ENCODE measurements around the gene NNMT.

The NNMT gene

GRCh38 chr11:114250993-114251814, 45.0 kb upstream of the NNMT start:
- Histone ChIP-seq H3K4me1 (ENCODE audit: insufficient read depth, low read length, severe bottlenecking) (no peaks in the 10 kb centered on the region), H2AFZ (ENCODE audit: low read length) (no peak overlapping the region), H4K20me1 (ENCODE audit: insufficient read depth, low read length) (no peaks in the 10 kb centered on the region), H3K36me3 (ENCODE audit: insufficient read depth, low read length) (no peaks in the 10 kb centered on the region), H3K79me2 (ENCODE audit: insufficient read depth, low read length) (no peaks in the 10 kb centered on the region), H3K9me3 (ENCODE audit: low read length) (no peaks in the 10 kb centered on the region), H3K9ac (ENCODE audit: low read length) (no peak overlapping the region), H3K4me3 (ENCODE audit: low read depth, low read length, poor library complexity, severe bottlenecking) (no peak overlapping the region), H3K9me2 (ENCODE audit: low read depth, low read length) (no peaks in the 10 kb centered on the region), H3K27ac (ENCODE audit: low read depth, low read length, poor library complexity, severe bottlenecking) (no peak overlapping the region), H3K4me2 (ENCODE audit: low read length) (no peak overlapping the region), H3K27me3 (ENCODE audit: insufficient read depth, low read length) (no peaks in the 10 kb centered on the region), H3F3A (ENCODE audit: insufficient read depth, low read length) (no peaks in the 10 kb centered on the region)
- TF ChIP-seq EZH2 (IDR thresholded peaks at IDR 0.05; ENCODE audit: borderline replicate concordance, low read length) (no peak), CTCF (IDR thresholded peaks at IDR 0.05; ENCODE audit: low read length) (no peak)

- no peaks in the 10 kb centered on the region for H4K20me1 ChIP-seq (ENCODE audit: insufficient read depth, low read length)
- no peaks in the 10 kb centered on the region for H3K36me3 ChIP-seq (ENCODE audit: insufficient read depth, low read length)
- H3K27me3 ChIP-seq (ENCODE audit: insufficient read depth, low read length): no peaks in the 10 kb centered on the region
- TF ChIP-seq CTCF (IDR thresholded peaks at IDR 0.05; ENCODE audit: low read length) (peak; percentile 18; the same call in 1 of the 2 replicates), EZH2 (IDR thresholded peaks at IDR 0.05; ENCODE audit: borderline replicate concordance, low read length) (no peak)
- H2AFZ ChIP-seq (ENCODE audit: low read length): no peak overlapping the region
- H3K27ac ChIP-seq (ENCODE audit: low read depth, low read length, poor library complexity, severe bottlenecking): no peak overlapping the region
- no peaks in the 10 kb centered on the region for H3K9me2 ChIP-seq (ENCODE audit: low read depth, low read length)
- H3K9ac ChIP-seq (ENCODE audit: low read length): no peak overlapping the region
- H3K4me2 ChIP-seq (ENCODE audit: low read length): no peak overlapping the region
- no peaks in the 10 kb centered on the region for H3K79me2 ChIP-seq (ENCODE audit: insufficient read depth, low read length)
- H3K9me3 ChIP-seq (ENCODE audit: low read length): no peaks in the 10 kb centered on the region
- H3K4me3 ChIP-seq (ENCODE audit: low read depth, low read length, poor library complexity, severe bottlenecking): no peak overlapping the region
- no peaks in the 10 kb centered on the region for H3K4me1 ChIP-seq (ENCODE audit: insufficient read depth, low read length, severe bottlenecking)
- no peaks in the 10 kb centered on the region for H3F3A ChIP-seq (ENCODE audit: insufficient read depth, low read length)
Measured at GRCh38 chr11:114251815-114252337, 44.3 kb upstream of the NNMT start.

DNA sequence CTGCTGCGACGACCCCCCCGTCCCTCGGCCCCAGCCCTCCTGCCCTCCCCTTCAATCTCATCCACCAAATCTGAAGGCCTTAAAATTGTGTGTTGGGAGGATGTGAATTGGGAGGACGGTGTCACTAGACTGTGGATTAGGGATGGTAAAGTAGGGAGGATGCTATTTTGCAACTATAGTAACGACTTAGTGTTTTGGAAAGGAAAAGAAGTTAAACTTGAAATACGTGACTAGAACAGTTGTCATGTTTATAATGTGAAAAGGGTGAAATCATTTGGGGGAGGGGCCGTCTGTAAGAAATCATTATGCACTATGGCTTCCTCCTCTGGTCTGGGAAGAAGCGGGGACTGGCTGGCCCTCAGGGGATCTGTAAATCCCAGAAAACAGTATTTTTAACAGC, 43.4 kb upstream of the NNMT start:
- no peaks in the 10 kb centered on the region for H3K9me3 ChIP-seq (ENCODE audit: low read length)
- no peaks in the 10 kb centered on the region for H3K27me3 ChIP-seq (ENCODE audit: insufficient read depth, low read length)
- H3K4me1 ChIP-seq (ENCODE audit: insufficient read depth, low read length, severe bottlenecking): no peaks in the 10 kb centered on the region
- H3F3A ChIP-seq (ENCODE audit: insufficient read depth, low read length): no peaks in the 10 kb centered on the region
- H2AFZ ChIP-seq (ENCODE audit: low read length): no peak overlapping the region
- no peaks in the 10 kb centered on the region for H3K36me3 ChIP-seq (ENCODE audit: insufficient read depth, low read length)
- H4K20me1 ChIP-seq (ENCODE audit: insufficient read depth, low read length): no peaks in the 10 kb centered on the region
- no peak overlapping the region for H3K4me3 ChIP-seq (ENCODE audit: low read depth, low read length, poor library complexity, severe bottlenecking)
- H3K79me2 ChIP-seq (ENCODE audit: insufficient read depth, low read length): no peaks in the 10 kb centered on the region
- no peak overlapping the region for H3K9ac ChIP-seq (ENCODE audit: low read length)
- no peak overlapping the region for H3K27ac ChIP-seq (ENCODE audit: low read depth, low read length, poor library complexity, severe bottlenecking)
- no peaks in the 10 kb centered on the region for H3K9me2 ChIP-seq (ENCODE audit: low read depth, low read length)
- no peak overlapping the region for H3K4me2 ChIP-seq (ENCODE audit: low read length)
- TF ChIP-seq EZH2 (IDR thresholded peaks at IDR 0.05; ENCODE audit: borderline replicate concordance, low read length): no peak
- TF ChIP-seq CTCF (IDR thresholded peaks at IDR 0.05; ENCODE audit: low read length): no peak
